ENCODE results near the gene MYOM1. TPM values are rescaled to one million over a fixed set of nuclear protein-coding genes. Genes with fewer than 3 reads are reported as not detected.

Gene MYOM1
- total and polyA plus RNA-seq, 2 donors from 2014 or later = 2.1 to 6.8 TPM

DNA sequence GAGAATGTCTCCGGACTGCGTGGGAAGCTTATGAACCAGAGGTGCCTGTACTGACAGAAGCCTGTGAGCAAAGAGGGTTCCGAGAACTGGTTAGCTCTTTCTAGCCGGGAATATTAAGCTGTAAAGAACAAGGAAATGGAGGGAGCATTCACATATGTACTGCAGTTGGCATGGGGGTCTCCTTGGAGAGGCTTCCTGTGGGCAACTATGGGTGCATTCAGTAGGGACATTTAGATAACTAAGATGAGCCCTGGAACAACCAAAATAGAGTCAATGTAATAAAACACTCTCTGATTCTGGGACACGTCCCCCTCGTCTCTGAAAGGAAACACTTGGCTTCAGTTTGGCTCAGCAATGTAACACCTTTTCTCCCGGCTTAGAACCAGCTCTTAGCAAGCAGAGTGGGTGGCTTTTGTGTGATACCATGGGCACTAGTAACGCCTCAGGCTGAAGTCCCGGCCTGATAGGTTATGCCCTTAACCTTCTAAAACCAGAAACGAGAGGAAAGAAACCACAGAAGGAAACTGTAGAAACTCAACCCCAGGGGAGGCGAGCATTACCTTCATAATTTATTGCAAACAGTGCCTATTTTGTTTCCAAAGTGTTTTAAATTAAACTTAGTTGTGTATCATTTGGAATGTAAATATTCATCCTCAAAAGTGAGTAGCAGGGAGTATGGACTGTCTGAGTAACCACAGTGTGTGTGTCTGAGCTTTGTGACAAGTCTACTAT is 158.0 kb downstream of the MYOM1 start:
- TF ChIP-seq, protein P1, sequence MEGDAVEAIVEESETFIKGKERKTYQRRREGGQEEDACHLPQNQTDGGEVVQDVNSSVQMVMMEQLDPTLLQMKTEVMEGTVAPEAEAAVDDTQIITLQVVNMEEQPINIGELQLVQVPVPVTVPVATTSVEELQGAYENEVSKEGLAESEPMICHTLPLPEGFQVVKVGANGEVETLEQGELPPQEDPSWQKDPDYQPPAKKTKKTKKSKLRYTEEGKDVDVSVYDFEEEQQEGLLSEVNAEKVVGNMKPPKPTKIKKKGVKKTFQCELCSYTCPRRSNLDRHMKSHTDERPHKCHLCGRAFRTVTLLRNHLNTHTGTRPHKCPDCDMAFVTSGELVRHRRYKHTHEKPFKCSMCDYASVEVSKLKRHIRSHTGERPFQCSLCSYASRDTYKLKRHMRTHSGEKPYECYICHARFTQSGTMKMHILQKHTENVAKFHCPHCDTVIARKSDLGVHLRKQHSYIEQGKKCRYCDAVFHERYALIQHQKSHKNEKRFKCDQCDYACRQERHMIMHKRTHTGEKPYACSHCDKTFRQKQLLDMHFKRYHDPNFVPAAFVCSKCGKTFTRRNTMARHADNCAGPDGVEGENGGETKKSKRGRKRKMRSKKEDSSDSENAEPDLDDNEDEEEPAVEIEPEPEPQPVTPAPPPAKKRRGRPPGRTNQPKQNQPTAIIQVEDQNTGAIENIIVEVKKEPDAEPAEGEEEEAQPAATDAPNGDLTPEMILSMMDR (IDR thresholded peaks at IDR 0.05; ENCODE audit: borderline replicate concordance, extremely low read depth, insufficient read depth) = no peak
- no peaks in the 10 kb centered on the region for H3K36me3 ChIP-seq (ENCODE audit: control insufficient read depth in 2 of 3, insufficient read depth in 3 of 3, low read length in 3 of 3)
- peak in 3 of 5 donors; percentile 41 to 69 (median 66) for DNase-seq
- no peak overlapping the region for H3K4me3 ChIP-seq (ENCODE audit: low read length in 3 of 3)
- no peak for FAIRE-seq
- intact Hi-C loops (cut with DNase I) = loop anchor here (10.0 kb wide), 1 partner anchor 127 kb away; no protein-coding TSS in a partner anchor
- peak overlapping the region in 1 of 2 donors; percentile 89 for H3K27ac ChIP-seq (ENCODE audit: low read depth in 2 of 2, low read length in 2 of 2)
- H3K9me3 ChIP-seq (ENCODE audit: control insufficient read depth in 2 of 3, insufficient read depth in 1 of 3, low read length in 3 of 3) = no peaks in the 10 kb centered on the region
- H3K4me1 ChIP-seq (ENCODE audit: control insufficient read depth in 2 of 3, insufficient read depth in 2 of 3, low read depth in 1 of 3, low read length in 3 of 3) = peaks cover 7 to 22% (median 14%) of the 10 kb centered on the region in 3 donors
- H3K27me3 ChIP-seq (ENCODE audit: control insufficient read depth, insufficient read depth, low read length) = no peaks in the 10 kb centered on the region
- no peak overlapping the region for H3K9ac ChIP-seq (ENCODE audit: low read length in 3 of 3)

DNA sequence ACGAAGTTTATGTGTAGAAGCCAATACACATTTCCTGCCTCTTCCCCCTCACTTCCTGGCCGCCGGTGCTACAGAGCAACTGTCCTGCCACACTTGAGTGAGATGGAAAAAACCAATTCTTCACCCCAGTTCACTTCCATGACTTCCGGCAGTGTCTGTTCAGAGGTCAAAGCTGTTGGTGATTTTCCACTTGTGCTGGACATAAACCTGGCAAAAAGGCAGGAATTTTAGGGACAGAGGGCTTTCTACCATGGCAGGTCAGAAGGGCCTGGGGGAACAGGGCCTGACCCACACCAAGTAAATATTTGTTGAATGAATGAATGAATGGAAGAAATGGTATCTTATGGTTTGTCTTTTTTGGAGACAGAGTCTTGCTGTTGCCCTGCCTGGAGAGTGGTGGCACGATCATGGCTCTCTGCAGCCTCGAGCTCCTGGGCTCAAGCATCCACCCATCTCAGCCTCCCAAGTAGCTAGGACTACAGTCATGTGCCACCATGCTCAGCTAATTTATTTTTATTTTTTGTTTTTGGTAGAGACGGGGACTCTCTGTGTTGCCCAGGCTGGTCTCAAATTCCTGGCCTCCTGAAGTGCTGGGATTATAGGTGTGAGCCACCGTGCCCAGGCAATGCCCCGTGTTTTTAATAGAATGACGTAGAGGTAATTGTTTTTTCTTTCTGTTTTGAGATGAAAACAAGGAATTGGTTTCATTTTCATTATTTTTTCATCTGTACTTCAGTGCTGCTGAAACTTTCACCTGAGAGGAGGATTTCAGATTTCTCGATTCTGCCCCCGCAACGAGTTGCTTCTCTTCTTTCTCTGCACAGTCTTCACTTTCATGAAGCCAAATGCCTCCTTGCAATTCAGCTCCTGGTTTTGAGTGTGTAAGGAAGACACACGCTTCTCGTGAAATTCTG is 158.8 kb downstream of the MYOM1 start:
- Histone ChIP-seq H3K27me3 (ENCODE audit: control insufficient read depth, insufficient read depth, low read length) (no peaks in the 10 kb centered on the region), H3K4me1 (ENCODE audit: control insufficient read depth in 2 of 3, insufficient read depth in 2 of 3, low read depth in 1 of 3, low read length in 3 of 3) (peaks cover 7 to 22% (median 14%) of the 10 kb centered on the region in 3 donors), H3K4me3 (ENCODE audit: low read length in 3 of 3) (no peak overlapping the region), H3K9me3 (ENCODE audit: control insufficient read depth in 2 of 3, insufficient read depth in 1 of 3, low read length in 3 of 3) (no peaks in the 10 kb centered on the region), H3K27ac (ENCODE audit: low read depth in 2 of 2, low read length in 2 of 2) (peak overlapping the region; percentile 75 to 89), H3K36me3 (ENCODE audit: control insufficient read depth in 2 of 3, insufficient read depth in 3 of 3, low read length in 3 of 3) (no peaks in the 10 kb centered on the region), H3K9ac (ENCODE audit: low read length in 3 of 3) (no peak overlapping the region)
- DNase-seq (peak in 2 of 5 donors; percentile 68 to 76), FAIRE-seq (peak; percentile 55)
- intact Hi-C loops (cut with DNase I) = loop anchor here (10.0 kb wide), 1 partner anchor 126 kb away; no protein-coding TSS in a partner anchor
- TF ChIP-seq, protein P1 (IDR thresholded peaks at IDR 0.05; ENCODE audit: borderline replicate concordance, extremely low read depth, insufficient read depth) = no peak

DNA sequence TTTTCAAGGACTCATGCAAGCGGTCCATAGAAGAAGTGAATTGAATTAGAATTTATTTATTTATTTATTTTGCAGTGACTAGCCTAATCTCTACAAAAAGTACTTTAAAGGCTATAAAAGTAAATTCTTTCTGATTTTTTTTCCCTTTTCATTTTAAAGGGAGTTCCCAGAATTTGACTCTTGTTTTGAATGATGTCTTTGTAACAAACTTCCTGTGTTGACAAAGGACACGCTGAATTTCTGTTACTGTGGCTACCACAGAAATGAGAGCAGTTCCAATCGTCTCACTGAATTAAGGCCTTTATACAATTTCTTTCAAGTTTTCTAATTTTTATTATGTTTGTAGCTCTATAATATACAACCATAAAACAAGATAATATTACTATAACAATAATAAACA is 160.5 kb downstream of the MYOM1 start:
- FAIRE-seq (no peak), DNase-seq (peak in 1 of 5 donors; percentile 83)
- no peak overlapping the region for H3K27ac ChIP-seq (ENCODE audit: low read depth in 2 of 2, low read length in 2 of 2)

More for the DNA sequence above, 160.5 kb downstream of the MYOM1 start:
- TF ChIP-seq, protein P1 (IDR thresholded peaks at IDR 0.05; ENCODE audit: borderline replicate concordance, extremely low read depth, insufficient read depth) = no peak
- intact Hi-C loops (cut with DNase I) = no loop called here
- no peak overlapping the region for H3K9ac ChIP-seq (ENCODE audit: low read length in 3 of 3)
- peaks cover 7 to 22% (median 14%) of the 10 kb centered on the region in 3 donors for H3K4me1 ChIP-seq (ENCODE audit: control insufficient read depth in 2 of 3, insufficient read depth in 2 of 3, low read depth in 1 of 3, low read length in 3 of 3)
- no peak overlapping the region for H3K4me3 ChIP-seq (ENCODE audit: low read length in 3 of 3)
- H3K9me3 ChIP-seq (ENCODE audit: control insufficient read depth in 2 of 3, insufficient read depth in 1 of 3, low read length in 3 of 3) = no peaks in the 10 kb centered on the region
- H3K27me3 ChIP-seq (ENCODE audit: control insufficient read depth, insufficient read depth, low read length) = no peaks in the 10 kb centered on the region
- H3K36me3 ChIP-seq (ENCODE audit: control insufficient read depth in 2 of 3, insufficient read depth in 3 of 3, low read length in 3 of 3) = no peaks in the 10 kb centered on the region

All from kidney (tissue), 14 donors.